Naive thymus-derived CD8-positive, alpha-beta T cell (primary cell): ENCODE results near the gene UBA1. TPM values are rescaled to one million over a fixed set of nuclear protein-coding genes. Genes with fewer than 3 reads are reported as not detected.

Source experiments
- ATAC-seq, 2 donors: fragments of 150-1000 bp; cut with Tn5 transposase in 1 of 2; sonication (Bioruptor Pico), chemical (Tn5 transposase) in 1 of 2; 1 replicate in 1 of 2; 2 replicates in 1 of 2; pipeline ENCODE4 v1.10.0; 2021; ENCODE audit warnings: mild to moderate bottlenecking in 2 of 2, moderate library complexity in 2 of 2
- POLR2A ChIA-PET: fragments of 350-600 bp; sonication (Branson Sonifier 250); formaldehyde crosslinking; loops from one replicate; lab custom pipeline; 2021; ENCODE audit warnings: antibody characterized with exemption; lab: Charles Lee
- DNase-seq, 10 donors: peaks; one replicate each; pipeline versions ENCODE4 v3.0.0 to v3.0.0-alpha.2; 2020 to 2022
- H3K27ac Mint-ChIP-seq, 10 donors: one replicate each; pipeline ENCODE4 v1.8.0; 2020 to 2022; ENCODE audit warnings: mild to moderate bottlenecking in 10 of 10, mixed read lengths in 10 of 10, moderate library complexity in 4 of 10, inconsistent platforms in 1 of 10
- H3K27me3 Mint-ChIP-seq, 5 donors: one replicate each; pipeline ENCODE4 v1.8.0; 2021 to 2022; ENCODE audit warnings: mixed read lengths in 5 of 5
- H3K36me3 Mint-ChIP-seq, 3 donors: one replicate each; pipeline ENCODE4 v1.8.0; 2020 to 2022; ENCODE audit warnings: mixed read lengths in 3 of 3, mild to moderate bottlenecking in 2 of 3, inconsistent platforms in 1 of 3
- H3K4me1 Mint-ChIP-seq, 4 donors: one replicate each; pipeline ENCODE4 v1.8.0; 2021 to 2022; ENCODE audit warnings: mixed read lengths in 4 of 4
- H3K4me3 Mint-ChIP-seq, 10 donors: one replicate each; pipeline ENCODE4 v1.8.0; 2020 to 2022; ENCODE audit warnings: mild to moderate bottlenecking in 10 of 10, mixed read lengths in 10 of 10, moderate library complexity in 6 of 10, inconsistent platforms in 1 of 10
- H3K9me3 Mint-ChIP-seq, 9 donors: one replicate each; pipeline ENCODE4 v1.8.0; 2020 to 2022; ENCODE audit warnings: mixed read lengths in 9 of 9, mild to moderate bottlenecking in 3 of 9, inconsistent platforms in 1 of 9, moderate library complexity in 1 of 9
- polyA plus RNA-seq, 3 donors: library from polyadenylated mRNA; unstranded; fragments of 300-500 nt; fragmentation: Illumina TruSeq; gene quantifications; one replicate each; pipeline ENCODE4 v1.2.3, GENCODE V29; 2021
- total RNA-seq, 8 experiments: library from RNA in 2 of 8; stranded (reverse) in 2 of 8; gene quantifications; one replicate each; pipeline ENCODE4 v1.2.3 and lab custom pipeline; 2021 to 2026

Gene UBA1
- total and polyA plus RNA-seq, 5 experiments from 2014 or later, result 122 to 176 (median 156) TPM

DNA sequence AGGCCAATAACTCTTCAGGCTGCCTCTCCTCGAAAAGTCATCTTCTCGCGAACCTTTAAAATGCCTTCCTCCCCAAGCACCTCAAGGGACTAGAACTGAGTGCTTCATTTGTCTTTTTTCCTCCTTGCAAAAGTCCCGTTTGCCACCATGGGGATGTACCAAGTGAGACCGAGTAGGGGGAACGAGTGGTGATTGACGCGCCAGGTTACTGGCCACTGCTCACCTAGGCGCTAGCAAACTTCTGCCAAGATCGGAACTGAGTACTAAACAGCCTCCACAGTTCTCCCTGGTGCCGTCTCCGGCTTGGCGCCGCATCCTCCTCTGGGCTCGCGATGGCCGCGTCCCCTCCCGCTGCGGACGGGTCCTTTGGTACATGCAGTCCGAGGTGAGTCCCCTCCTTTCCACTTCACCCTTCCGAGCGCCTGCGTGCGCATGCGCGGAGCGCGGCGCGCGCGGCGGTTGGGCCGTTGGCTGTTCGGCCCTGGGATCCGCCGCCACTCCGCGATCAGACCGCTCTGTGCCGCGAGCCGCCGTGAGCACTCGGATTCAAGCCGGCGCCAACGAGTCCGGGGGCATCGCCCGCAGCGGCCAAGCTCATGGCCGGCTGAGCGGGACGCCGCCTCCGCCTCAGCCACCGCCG lies 24.8 kb downstream of the UBA1 start, which contains the start of gene CDK16:
Gene CDK16, plus strand, starts transcription at position 402 of the 640 bp plus-strand sequence. CDS start 4,877 bp downstream, outside the sequence.
- Mint-ChIP-seq H3K4me1 (peaks cover 30 to 53% (median 44%) of the 10 kb centered on the region in 4 donors), H3K36me3 (peaks cover 0 to 32% (median 2%) of the 10 kb centered on the region in 3 donors), H3K9me3 (no peaks in the 10 kb centered on the region), H3K27me3 (no peaks in the 10 kb centered on the region), H3K27ac (peak within 1 kb of the TSS; percentile 96 to 100 (median 99)), H3K4me3 (peak within 1 kb of the TSS; percentile 91 to 98 (median 94))
- POLR2A ChIA-PET, result interaction anchor here (0.6 to 5.1 kb wide), 18 partner anchors 8 to 432 kb away, joined by 3 to 88 read pairs (median 5); partner anchors contain the start of genes ARAF, ELK1, NDUFB11 and RBM10
- DNase-seq (peak in 8 of 10 donors; percentile 53 to 98 (median 64)), ATAC-seq (peak; percentile 33 to 48)

DNA sequence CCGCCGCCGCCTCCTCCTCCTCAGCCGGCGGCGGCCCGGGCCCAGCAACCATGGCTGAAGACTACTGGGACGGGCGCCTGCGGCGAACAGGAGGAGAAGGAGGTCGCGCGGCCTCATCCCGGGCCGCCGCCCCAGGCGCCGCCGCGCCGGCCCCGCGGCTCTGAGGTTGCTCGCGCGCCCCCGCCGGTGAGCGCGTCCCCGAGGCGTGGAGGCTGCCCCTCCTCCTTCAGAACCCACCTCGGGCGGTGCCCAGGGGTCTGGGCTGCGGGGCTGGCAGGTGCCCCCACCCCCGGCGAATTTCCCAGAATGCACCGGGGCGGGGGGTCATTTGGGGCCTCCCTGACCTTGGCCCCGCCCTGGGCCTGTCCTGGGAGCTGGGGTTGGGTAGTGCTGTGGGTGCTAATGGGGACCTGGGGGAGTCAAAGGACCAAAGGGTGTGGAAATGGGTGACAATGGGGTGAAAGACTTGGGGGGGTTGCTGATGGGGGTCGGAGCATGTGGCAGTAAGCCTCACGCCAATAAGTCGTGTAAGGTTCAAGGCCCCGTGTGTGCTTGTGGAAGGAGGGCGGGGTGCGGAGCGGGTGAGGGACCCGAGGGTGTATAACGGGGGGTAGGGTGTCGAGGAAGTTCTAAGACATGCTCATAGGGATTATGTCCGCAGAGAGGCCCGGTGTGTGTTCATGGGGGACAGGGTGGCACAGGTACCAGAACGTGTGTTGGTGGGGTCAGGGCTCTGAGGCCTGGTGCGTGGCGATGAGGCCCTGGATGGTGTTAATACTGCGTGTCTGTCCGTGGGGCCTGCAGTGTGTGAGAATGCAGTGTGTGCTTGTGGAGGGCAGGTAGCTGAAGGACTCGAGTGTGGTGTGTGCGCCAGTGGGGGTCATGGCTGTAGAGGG lies 25.5 kb downstream of the UBA1 start:
- Mint-ChIP-seq H3K9me3 (no peaks in the 10 kb centered on the region), H3K27me3 (no peaks in the 10 kb centered on the region), H3K4me3 (peak overlapping the region; percentile 82 to 97 (median 92)), H3K4me1 (peaks cover 30 to 47% (median 44%) of the 10 kb centered on the region in 4 donors), H3K36me3 (peaks cover 0 to 32% (median 2%) of the 10 kb centered on the region in 3 donors), H3K27ac (peak overlapping the region; percentile 81 to 100 (median 94))
- POLR2A ChIA-PET, result interaction anchor here (0.6 to 5.1 kb wide), 8 partner anchors 9 to 337 kb away, joined by 3 to 88 read pairs (median 5); partner anchors contain the start of gene USP11
- DNase-seq (peak in 8 of 10 donors; percentile 13 to 76 (median 36)), ATAC-seq (no peak)

DNA sequence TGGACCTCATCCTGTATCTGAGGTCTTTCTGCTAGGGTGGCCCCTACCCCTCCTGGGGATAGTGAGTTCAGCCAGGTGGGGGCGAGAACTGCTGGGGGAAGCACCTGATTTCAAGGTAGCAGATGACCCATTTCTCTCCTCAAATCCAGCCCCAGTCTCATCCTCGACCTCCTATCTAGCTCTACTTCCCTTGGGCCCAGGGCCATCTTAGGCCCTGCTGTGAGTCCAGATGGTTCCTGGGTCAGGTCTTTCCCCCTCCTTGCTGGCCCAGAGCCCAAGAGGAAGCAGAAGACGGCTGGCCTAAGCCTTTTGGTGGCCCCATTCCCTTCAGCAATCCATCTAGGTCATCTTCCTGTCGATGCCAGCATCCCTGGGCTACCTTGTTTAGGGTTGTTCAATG lies 28.1 kb downstream of the UBA1 start:
- Mint-ChIP-seq H3K36me3 (peaks cover 0 to 35% (median 5%) of the 10 kb centered on the region in 3 donors), H3K27ac (peak overlapping the region in 1 of 10 donors; percentile 32), H3K27me3 (no peaks in the 10 kb centered on the region), H3K4me3 (peak overlapping the region in 1 of 10 donors; percentile 18), H3K4me1 (peaks cover 27 to 42% (median 38%) of the 10 kb centered on the region in 4 donors), H3K9me3 (no peaks in the 10 kb centered on the region)
- no peak for DNase-seq
- POLR2A ChIA-PET, result interaction anchor here (5.1 kb wide), 1 partner anchor 11 kb away, joined by 88 read pairs; the partner anchor contains the start of gene USP11
- no peak for ATAC-seq

DNA sequence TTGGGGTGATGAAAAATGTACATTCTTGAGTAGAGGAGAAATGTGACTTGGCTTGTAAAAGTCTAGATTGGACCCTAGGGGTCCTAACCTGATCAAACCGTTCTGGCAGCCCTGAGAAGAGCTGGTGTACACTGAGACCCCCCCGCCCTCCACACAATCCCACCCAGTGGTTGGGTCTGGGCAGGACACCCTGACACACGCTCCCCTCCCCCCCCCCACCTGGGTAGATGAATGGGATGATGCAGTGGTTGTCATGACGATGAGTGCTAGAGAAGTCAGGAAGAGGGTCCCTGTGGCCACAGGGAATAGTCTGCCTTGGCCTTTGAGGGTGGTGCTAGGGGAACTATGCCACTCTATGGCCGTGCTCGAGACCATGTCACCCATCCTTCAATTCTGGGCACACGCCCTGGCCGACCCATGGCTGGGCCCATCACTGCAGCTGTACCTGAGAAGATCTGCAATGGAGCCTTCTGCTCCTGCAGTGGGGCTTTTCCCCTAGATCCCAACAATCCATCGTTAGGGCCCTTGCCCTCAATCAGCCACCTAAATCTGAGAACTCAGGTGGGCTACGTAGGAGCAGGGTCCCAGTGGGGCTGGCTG lies 29.2 kb downstream of the UBA1 start:
- H3K4me1 Mint-ChIP-seq, result peaks cover 21 to 34% (median 29%) of the 10 kb centered on the region in 4 donors
- H3K36me3 Mint-ChIP-seq, result peaks cover 0 to 41% (median 5%) of the 10 kb centered on the region in 3 donors
- H3K27ac Mint-ChIP-seq, result peak overlapping the region in 3 of 10 donors; percentile 41 to 60 (median 60)
- POLR2A ChIA-PET, result interaction anchor here (0.6 kb wide), 1 partner anchor 151 kb away, joined by 8 read pairs; no protein-coding TSS in a partner anchor
- H3K27me3 Mint-ChIP-seq, result no peaks in the 10 kb centered on the region
- H3K9me3 Mint-ChIP-seq, result no peaks in the 10 kb centered on the region
- peak in 2 of 10 donors; percentile 3 to 13 for DNase-seq
- H3K4me3 Mint-ChIP-seq, result no peak overlapping the region
- no peak for ATAC-seq

DNA sequence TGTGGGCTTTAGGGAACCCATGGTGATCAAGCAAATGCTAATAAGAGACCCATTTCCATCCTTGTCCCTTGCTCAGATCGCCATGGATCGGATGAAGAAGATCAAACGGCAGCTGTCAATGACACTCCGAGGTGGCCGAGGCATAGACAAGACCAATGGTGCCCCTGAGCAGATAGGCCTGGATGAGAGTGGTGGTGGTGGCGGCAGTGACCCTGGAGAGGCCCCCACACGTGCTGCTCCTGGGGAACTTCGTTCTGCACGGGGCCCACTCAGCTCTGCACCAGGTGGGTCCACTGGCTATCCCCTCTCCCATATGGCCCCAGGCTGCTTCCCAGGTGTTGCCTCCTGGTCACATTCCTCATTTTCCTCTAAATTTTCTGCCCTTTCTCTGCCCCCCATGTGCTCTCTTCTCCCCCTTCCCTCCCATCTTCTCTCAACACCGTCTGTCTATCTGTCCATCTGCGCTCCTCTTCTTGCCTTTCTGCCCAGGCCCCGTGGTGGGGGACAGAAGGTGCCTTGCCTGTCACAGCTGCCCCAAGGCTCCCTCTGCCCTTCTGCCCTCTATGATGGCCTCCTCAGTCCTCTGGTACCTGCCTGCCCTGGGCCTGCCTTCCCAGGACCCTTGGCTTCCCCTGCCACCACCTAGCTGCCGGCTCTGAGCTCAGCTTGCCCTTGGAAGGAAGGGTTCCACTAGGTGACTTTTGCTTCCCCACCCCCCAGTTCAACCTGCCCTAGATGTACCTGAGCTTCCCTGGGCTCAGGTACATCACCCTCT lies 30.0 kb downstream of the UBA1 start:
- H3K36me3 Mint-ChIP-seq, result peaks cover 0 to 47% (median 5%) of the 10 kb centered on the region in 3 donors
- DNase-seq (no peak), ATAC-seq (no peak)
- H3K27me3 Mint-ChIP-seq, result no peaks in the 10 kb centered on the region
- peaks cover 21 to 34% (median 29%) of the 10 kb centered on the region in 4 donors for H3K4me1 Mint-ChIP-seq
- H3K27ac Mint-ChIP-seq, result no peak overlapping the region
- no peaks in the 10 kb centered on the region for H3K9me3 Mint-ChIP-seq
- peak overlapping the region in 1 of 10 donors; percentile 14 for H3K4me3 Mint-ChIP-seq
- POLR2A ChIA-PET, result interaction anchor here (1.8 kb wide), 1 partner anchor 10 kb away, joined by 8 read pairs; the partner anchor contains the start of gene USP11

DNA sequence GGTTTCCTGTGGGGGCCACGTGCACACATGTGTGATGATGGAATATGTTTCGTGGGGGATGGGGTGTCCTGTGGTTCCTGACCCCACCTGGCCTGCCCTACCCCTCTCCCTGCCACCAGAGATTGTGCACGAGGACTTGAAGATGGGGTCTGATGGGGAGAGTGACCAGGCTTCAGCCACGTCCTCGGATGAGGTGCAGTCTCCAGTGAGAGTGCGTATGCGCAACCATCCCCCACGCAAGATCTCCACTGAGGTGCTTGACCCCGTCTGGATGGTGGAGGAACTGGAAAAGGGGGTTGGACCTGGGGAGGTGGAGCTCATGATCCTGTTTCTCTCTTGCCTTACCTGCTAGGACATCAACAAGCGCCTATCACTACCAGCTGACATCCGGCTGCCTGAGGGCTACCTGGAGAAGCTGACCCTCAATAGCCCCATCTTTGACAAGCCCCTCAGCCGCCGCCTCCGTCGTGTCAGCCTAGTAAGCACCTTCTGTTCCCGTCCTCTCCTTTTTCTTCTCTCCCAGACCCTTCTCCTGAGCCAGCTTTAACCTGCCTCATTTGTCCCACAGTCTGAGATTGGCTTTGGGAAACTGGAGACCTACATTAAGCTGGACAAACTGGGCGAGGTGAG lies 30.8 kb downstream of the UBA1 start:
- POLR2A ChIA-PET, result interaction anchor here (1.8 kb wide), 1 partner anchor 9 kb away, joined by 8 read pairs; the partner anchor contains the start of gene USP11
- H3K9me3 Mint-ChIP-seq, result no peaks in the 10 kb centered on the region
- DNase-seq (no peak), ATAC-seq (no peak)
- no peak overlapping the region for H3K4me3 Mint-ChIP-seq
- H3K36me3 Mint-ChIP-seq, result peaks cover 0 to 52% (median 5%) of the 10 kb centered on the region in 3 donors
- H3K27ac Mint-ChIP-seq, result no peak overlapping the region
- H3K4me1 Mint-ChIP-seq, result peaks cover 20 to 29% (median 27%) of the 10 kb centered on the region in 4 donors
- H3K27me3 Mint-ChIP-seq, result no peaks in the 10 kb centered on the region

DNA sequence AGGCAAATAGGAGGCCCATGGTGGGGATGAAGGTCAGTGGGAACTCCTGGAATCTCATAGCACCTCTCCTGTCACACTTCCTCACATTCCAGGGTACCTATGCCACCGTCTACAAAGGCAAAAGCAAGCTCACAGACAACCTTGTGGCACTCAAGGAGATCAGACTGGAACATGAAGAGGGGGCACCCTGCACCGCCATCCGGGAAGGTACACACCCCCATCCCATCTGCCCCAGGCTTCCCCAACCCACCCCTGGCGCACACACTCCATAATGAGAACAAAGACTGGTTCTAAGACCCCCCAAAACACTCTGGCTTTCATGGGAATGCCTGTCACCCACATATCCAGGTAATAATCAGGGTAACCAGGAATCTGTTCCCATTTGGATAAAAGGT lies 31.3 kb downstream of the UBA1 start:
- H3K4me1 Mint-ChIP-seq, result peaks cover 15 to 24% (median 22%) of the 10 kb centered on the region in 4 donors
- POLR2A ChIA-PET, result interaction anchor here (1.8 kb wide), 1 partner anchor 8 kb away, joined by 8 read pairs; the partner anchor contains the start of gene USP11
- H3K36me3 Mint-ChIP-seq, result peaks cover 0 to 55% (median 6%) of the 10 kb centered on the region in 3 donors
- H3K27ac Mint-ChIP-seq, result peak overlapping the region in 1 of 10 donors; percentile 44
- no peak overlapping the region for H3K4me3 Mint-ChIP-seq
- H3K27me3 Mint-ChIP-seq, result no peaks in the 10 kb centered on the region
- H3K9me3 Mint-ChIP-seq, result no peaks in the 10 kb centered on the region
- ATAC-seq (no peak), DNase-seq (no peak)

DNA sequence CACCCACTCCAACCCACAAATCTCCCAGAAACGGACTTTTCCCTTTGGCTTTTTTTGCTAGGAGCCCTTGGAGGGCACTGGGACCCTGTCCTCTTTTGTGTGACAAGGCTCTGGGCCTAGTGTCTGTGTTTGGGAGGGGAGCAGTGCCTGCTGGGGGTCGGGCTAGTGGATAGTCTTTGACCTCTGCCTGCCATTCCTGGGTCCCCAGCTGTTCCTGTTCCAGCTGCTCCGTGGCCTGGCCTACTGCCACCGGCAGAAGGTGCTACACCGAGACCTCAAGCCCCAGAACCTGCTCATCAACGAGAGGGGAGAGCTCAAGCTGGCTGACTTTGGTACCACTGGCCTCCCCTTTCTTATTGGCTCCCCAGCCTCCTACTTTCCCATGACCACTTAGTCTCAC lies 32.4 kb downstream of the UBA1 start:
- no peak overlapping the region for H3K27ac Mint-ChIP-seq
- DNase-seq (no peak), ATAC-seq (no peak)
- no peak overlapping the region for H3K4me3 Mint-ChIP-seq
- H3K9me3 Mint-ChIP-seq, result no peaks in the 10 kb centered on the region
- peaks cover 0 to 55% (median 11%) of the 10 kb centered on the region in 3 donors for H3K36me3 Mint-ChIP-seq
- peaks cover 6 to 13% (median 11%) of the 10 kb centered on the region in 4 donors for H3K4me1 Mint-ChIP-seq
- POLR2A ChIA-PET, result no interaction called here
- H3K27me3 Mint-ChIP-seq, result no peaks in the 10 kb centered on the region

DNA sequence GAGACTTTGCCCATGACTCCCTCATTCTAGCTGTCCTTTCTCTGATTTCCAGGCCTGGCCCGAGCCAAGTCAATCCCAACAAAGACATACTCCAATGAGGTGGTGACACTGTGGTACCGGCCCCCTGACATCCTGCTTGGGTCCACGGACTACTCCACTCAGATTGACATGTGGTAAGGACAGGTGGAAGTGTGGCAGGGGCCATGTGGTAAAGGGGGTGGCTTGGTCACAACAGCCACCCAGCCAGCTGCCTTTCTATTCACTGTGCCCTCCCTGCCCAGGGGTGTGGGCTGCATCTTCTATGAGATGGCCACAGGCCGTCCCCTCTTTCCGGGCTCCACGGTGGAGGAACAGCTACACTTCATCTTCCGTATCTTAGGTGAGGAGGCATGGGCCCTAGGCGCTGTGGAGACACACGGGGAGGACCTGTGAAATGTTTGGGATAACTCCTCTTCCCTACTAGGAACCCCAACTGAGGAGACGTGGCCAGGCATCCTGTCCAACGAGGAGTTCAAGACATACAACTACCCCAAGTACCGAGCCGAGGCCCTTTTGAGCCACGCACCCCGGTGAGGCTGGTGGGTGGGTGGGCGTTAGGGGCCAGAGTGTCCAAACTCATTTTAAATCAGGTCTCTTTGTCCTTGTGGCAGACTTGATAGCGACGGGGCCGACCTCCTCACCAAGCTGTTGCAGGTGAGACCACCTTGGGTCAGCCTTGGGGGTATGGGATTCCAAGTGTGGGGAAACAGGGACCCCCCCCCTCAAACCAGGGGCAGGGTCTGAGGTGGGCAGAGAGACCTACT lies 33.1 kb downstream of the UBA1 start:
- POLR2A ChIA-PET, result no interaction called here
- no peaks in the 10 kb centered on the region for H3K9me3 Mint-ChIP-seq
- H3K36me3 Mint-ChIP-seq, result peaks cover 0 to 55% (median 11%) of the 10 kb centered on the region in 3 donors
- H3K27me3 Mint-ChIP-seq, result no peaks in the 10 kb centered on the region
- ATAC-seq (no peak), DNase-seq (no peak)
- peaks cover 6 to 10% (median 7%) of the 10 kb centered on the region in 4 donors for H3K4me1 Mint-ChIP-seq
- H3K27ac Mint-ChIP-seq, result no peak overlapping the region
- no peak overlapping the region for H3K4me3 Mint-ChIP-seq

DNA sequence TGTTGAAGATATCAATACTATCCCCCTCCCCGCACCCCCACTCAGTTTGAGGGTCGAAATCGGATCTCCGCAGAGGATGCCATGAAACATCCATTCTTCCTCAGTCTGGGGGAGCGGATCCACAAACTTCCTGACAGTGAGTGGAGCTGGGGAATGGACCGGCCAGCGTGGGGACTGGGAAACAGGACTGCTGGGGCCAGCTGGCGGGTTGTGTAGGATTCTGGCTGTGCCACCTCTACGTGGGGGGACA lies 33.6 kb downstream of the UBA1 start:
- H3K4me1 Mint-ChIP-seq, result peaks cover 1 to 4% (median 3%) of the 10 kb centered on the region in 4 donors
- peak overlapping the region in 1 of 10 donors; percentile 39 for H3K27ac Mint-ChIP-seq
- POLR2A ChIA-PET, result no interaction called here
- ATAC-seq, result no peak
- no peaks in the 10 kb centered on the region for H3K9me3 Mint-ChIP-seq
- H3K4me3 Mint-ChIP-seq, result no peak overlapping the region
- no peak for DNase-seq
- H3K36me3 Mint-ChIP-seq, result peaks cover 0 to 51% (median 11%) of the 10 kb centered on the region in 3 donors
- no peaks in the 10 kb centered on the region for H3K27me3 Mint-ChIP-seq
